Prostate gland (tissue), 2 donors: ENCODE data around the gene SOX14. TPM values are rescaled to one million over a fixed set of nuclear protein-coding genes. Genes with fewer than 3 reads are reported as not detected.

Source experiments
- DNase-seq: peaks from one replicate; pipeline ENCODE4 v3.0.0-alpha.2; 2019; ENCODE audit warnings: low spot score
- H3K27ac ChIP-seq, 2 donors: fragments of 200-600 bp; sonication (generic); 2 replicates each; pipeline ENCODE4 v1.5.1; 2017 to 2019
- H3K27me3 ChIP-seq: fragments of 200-600 bp; sonication (generic); replicated peaks from 2 replicates; pipeline ENCODE4 v1.5.1; 2019; ENCODE audit not compliant: insufficient read depth
- H3K36me3 ChIP-seq, 2 donors: fragments of 200-600 bp; sonication (generic); 1 replicate in 1 of 2; 2 replicates in 1 of 2; pipeline versions ENCODE4 v1.5.1 to v1.8.1; 2017 to 2019
- H3K4me1 ChIP-seq: fragments of 200-600 bp; sonication (generic); replicated peaks from 2 replicates; pipeline ENCODE4 v1.5.1; 2019
- H3K4me3 ChIP-seq, 2 donors: fragments of 200-600 bp; sonication (generic); 2 replicates each; pipeline ENCODE4 v1.5.1; 2017 to 2019
- H3K9me3 ChIP-seq: fragments of 200-600 bp; sonication (generic); 2 replicates; pipeline ENCODE4 v1.5.1; 2017
- POLR2A ChIP-seq: fragments of 450-650 bp; IDR thresholded peaks from one replicate; pipeline ENCODE4 v1.6.1; 2016; ENCODE audit warnings: antibody characterized with exemption, mild to moderate bottlenecking
- POLR2AphosphoS5 ChIP-seq: sonication (generic); formaldehyde crosslinking; IDR thresholded peaks from one replicate; pipeline ENCODE4 v1.6.1; 2017; ENCODE audit warnings: antibody characterized with exemption
- WGBS: methylation state at CpG from one replicate; pipeline ENCODE4 v1.1.5; 2018; 5-methylcytosine and 5-hydroxymethylcytosine counted together
- intact Hi-C: fragments of 100-400 bp; cut with DNase I; formaldehyde crosslinking; loops from one replicate; pipeline ENCODE4 v1.14.2; 2022
- total RNA-seq, 2 donors: library from RNA; depleted of rRNA; stranded (reverse); fragments of >200 nt; gene quantifications; one replicate each; pipeline ENCODE4 v1.1.0, GENCODE V29; 2016
- TF ChIP-seq, protein P1 (sequence below), 4 experiments: fragments of 200-600 bp in 2 of 4; fragments of 450-650 bp in 2 of 4; sonication (generic) in 2 of 4; IDR thresholded peaks; 1 replicate in 3 of 4; 2 replicates in 1 of 4; pipeline ENCODE4 v1.5.1; 2016 to 2019; ENCODE audit warnings: antibody characterized with exemption in 4 of 4, mild to moderate bottlenecking in 2 of 4, moderate library complexity in 2 of 4

SOX14 gene
- total RNA-seq, 2 donors from 2014 or later: 0.80 to 1.2 TPM

DNA sequence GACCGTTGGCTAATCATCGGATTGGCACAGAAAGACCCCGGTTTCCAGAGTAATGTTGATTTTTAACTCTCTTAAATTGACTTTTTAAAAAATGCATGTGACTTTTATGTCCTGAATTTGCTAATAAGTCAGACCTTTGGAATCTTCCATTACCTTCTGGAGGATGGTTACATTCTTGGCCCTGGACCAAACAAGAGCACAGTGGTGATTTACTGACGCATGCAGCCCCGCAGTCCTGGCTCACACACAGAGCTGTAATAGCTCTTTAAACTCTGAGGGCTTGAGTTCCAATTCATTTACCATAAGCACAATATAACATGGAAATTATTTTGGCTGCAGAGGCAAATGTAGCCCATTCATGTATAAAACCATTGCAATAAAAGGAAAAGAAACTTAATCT is 25.1 kb downstream of the SOX14 start:
- TF ChIP-seq, protein P1, sequence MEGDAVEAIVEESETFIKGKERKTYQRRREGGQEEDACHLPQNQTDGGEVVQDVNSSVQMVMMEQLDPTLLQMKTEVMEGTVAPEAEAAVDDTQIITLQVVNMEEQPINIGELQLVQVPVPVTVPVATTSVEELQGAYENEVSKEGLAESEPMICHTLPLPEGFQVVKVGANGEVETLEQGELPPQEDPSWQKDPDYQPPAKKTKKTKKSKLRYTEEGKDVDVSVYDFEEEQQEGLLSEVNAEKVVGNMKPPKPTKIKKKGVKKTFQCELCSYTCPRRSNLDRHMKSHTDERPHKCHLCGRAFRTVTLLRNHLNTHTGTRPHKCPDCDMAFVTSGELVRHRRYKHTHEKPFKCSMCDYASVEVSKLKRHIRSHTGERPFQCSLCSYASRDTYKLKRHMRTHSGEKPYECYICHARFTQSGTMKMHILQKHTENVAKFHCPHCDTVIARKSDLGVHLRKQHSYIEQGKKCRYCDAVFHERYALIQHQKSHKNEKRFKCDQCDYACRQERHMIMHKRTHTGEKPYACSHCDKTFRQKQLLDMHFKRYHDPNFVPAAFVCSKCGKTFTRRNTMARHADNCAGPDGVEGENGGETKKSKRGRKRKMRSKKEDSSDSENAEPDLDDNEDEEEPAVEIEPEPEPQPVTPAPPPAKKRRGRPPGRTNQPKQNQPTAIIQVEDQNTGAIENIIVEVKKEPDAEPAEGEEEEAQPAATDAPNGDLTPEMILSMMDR (IDR thresholded peaks at IDR 0.05): no peak
- TF ChIP-seq POLR2A (no peak), POLR2AphosphoS5 (no peak)
- WGBS: 53% methylated on average over 5 of the region's 5 CpGs
- Histone ChIP-seq H3K27ac (no peak overlapping the region), H3K4me1 (no peaks in the 10 kb centered on the region), H3K9me3 (no peaks in the 10 kb centered on the region), H3K36me3 (no peaks in the 10 kb centered on the region), H3K4me3 (no peak overlapping the region), H3K27me3 (peaks cover 4% of the 10 kb centered on the region)
- DNase-seq: no peak
- intact Hi-C loops: no loop called here

DNA sequence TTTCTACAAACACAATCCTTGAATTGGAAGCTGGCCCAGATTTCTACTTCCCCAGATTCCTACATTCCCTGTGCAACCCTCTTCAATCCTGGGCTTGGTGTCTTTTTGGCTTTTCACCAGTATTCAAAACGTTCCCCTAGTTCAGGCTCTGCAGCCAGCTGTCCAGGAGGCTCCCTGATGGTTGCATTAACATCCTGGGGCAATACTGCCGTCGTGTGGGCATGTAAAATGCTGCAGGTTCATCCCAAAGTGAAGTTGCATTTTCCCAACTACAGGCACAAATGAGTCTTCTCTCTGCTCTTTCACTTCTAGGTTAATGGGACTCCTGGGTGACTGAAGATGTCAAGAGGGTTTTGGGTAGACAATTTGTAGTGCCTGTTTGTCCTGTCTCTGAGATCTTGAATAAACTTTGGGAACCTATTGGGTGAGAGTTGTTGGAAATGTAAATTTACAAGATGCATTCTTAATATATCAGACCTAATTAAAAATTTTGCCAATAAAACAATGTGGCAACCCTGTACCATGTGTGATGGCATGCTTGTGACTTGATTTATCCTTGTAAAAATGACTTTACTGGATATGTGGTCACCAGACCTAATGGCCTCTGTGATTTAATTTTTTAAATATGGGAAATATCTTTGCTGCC is 28.6 kb downstream of the SOX14 start:
- no peak for DNase-seq
- 0% methylated on average over 3 of the region's 3 CpGs for WGBS
- no peak overlapping the region for H3K4me3 ChIP-seq
- H3K36me3 ChIP-seq: no peaks in the 10 kb centered on the region
- H3K27me3 ChIP-seq: no peaks in the 10 kb centered on the region
- TF ChIP-seq POLR2A: no peak
- TF ChIP-seq, protein P1 (IDR thresholded peaks at IDR 0.05): peak in 3 of 4 experiments; percentile 32 to 50 (median 40)
- no peak overlapping the region for H3K27ac ChIP-seq
- no peaks in the 10 kb centered on the region for H3K9me3 ChIP-seq
- H3K4me1 ChIP-seq: no peaks in the 10 kb centered on the region
- intact Hi-C loops: no loop called here

DNA sequence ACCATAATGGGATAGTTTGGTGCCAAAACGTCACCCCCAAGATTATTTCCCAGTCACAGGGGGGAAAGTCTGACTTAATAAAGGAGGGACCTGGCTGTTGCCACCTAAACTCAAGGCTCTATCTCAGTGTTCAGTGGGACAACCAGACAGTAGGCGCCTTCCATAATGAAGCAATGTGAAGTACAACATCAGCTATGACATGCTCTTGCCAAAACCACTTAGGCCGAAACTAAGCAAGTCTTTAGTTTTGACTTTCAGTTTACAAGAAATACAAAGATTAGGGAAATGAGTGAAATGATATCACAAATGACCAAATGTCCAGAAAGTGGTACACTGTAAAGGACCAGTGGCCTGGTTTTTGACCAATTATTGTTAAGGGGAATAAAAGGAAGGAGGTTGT is 32.9 kb downstream of the SOX14 start:
- Histone ChIP-seq H3K4me3 (no peak overlapping the region), H3K36me3 (no peaks in the 10 kb centered on the region), H3K4me1 (no peaks in the 10 kb centered on the region), H3K27ac (no peak overlapping the region), H3K9me3 (no peaks in the 10 kb centered on the region), H3K27me3 (no peaks in the 10 kb centered on the region)
- TF ChIP-seq POLR2A: no peak
- TF ChIP-seq POLR2AphosphoS5: no peak
- TF ChIP-seq, protein P1 (IDR thresholded peaks at IDR 0.05): no peak
- DNase-seq: no peak
- WGBS: 59% methylated on average over 3 of the region's 3 CpGs
- intact Hi-C loops: no loop called here

DNA sequence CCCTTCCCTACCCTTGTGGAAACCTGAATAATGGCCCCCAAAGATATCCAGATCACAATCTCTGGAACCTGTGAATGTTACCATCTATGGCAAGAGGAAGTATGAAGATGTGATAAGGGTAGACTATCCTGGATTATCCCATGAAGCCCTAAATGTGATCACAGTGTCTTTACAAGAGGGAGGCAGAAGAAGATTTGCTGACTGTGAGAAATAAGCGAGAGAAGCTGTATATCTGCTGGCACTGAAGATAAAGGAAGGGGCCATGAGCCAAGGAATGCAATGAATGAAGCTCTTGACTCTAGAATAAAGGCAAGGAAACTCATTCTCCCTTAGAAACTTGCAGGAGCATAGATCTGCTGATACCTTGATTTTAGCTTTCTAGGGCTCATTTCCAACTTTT is 39.1 kb downstream of the SOX14 start:
- 70% methylated on average over 1 of the region's 1 CpG for WGBS
- H3K4me3 ChIP-seq: no peak overlapping the region
- no peaks in the 10 kb centered on the region for H3K27me3 ChIP-seq
- H3K27ac ChIP-seq: no peak overlapping the region
- DNase-seq: no peak
- no peaks in the 10 kb centered on the region for H3K36me3 ChIP-seq
- TF ChIP-seq, protein P1 (IDR thresholded peaks at IDR 0.05): no peak
- no peak for TF ChIP-seq POLR2AphosphoS5
- no peak for TF ChIP-seq POLR2A
- H3K9me3 ChIP-seq: no peaks in the 10 kb centered on the region
- H3K4me1 ChIP-seq: no peaks in the 10 kb centered on the region
- intact Hi-C loops: no loop called here

DNA sequence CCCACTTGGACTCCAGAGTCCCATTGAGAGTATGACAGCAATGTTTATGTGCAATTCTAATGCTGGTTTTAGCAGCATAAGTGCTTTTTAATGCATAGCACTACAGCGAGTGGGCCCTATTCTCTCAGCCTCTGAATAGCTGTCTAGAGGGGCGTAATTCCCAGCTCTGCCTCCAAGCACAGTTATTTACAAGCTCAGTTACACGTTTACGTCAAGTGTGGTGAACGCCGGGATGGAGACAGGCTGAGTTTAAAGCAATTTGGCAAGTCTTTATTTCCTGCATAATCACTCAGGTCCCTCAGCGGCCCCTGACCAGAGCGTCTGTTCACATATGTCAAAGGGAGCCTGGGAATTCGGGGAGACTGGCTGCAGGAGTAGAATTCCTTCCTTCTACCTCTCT is 43.9 kb downstream of the SOX14 start:
- H3K4me3 ChIP-seq: no peak overlapping the region
- intact Hi-C loops: no loop called here
- no peaks in the 10 kb centered on the region for H3K36me3 ChIP-seq
- WGBS: 4% methylated on average over 9 of the region's 9 CpGs
- H3K4me1 ChIP-seq: no peaks in the 10 kb centered on the region
- no peaks in the 10 kb centered on the region for H3K27me3 ChIP-seq
- TF ChIP-seq POLR2AphosphoS5 (no peak), POLR2A (no peak)
- TF ChIP-seq, protein P1 (IDR thresholded peaks at IDR 0.05): no peak
- no peaks in the 10 kb centered on the region for H3K9me3 ChIP-seq
- no peak for DNase-seq
- no peak overlapping the region for H3K27ac ChIP-seq
